PC-3 (cell line): ENCODE measurements around the gene EMX2. TPM values are rescaled to one million over a fixed set of nuclear protein-coding genes. Genes with fewer than 3 reads are reported as not detected.

Source experiments
- ATAC-seq: fragments of 200-7000 bp; cut with Tn5 transposase; 2 replicates; pipeline ENCODE4 v1.9.1; 2020; ENCODE audit warnings: mild to moderate bottlenecking, moderate library complexity
- BruUV-seq: library from RNA; stranded (reverse); fragments of 400-500 nt; replicated peaks from 2 replicates; lab custom pipeline; 2021; lab: Mats Ljungman, UMichigan
- CTCF ChIA-PET: fragments of 300-600 bp; sonication (Branson Sonifier 250); formaldehyde crosslinking; loops from one replicate; lab custom pipeline; 2022; ENCODE audit warnings: antibody characterized with exemption; lab: Charles Lee
- POLR2A ChIA-PET: fragments of 300-600 bp; sonication (Branson Sonifier 250); formaldehyde crosslinking; loops from one replicate; lab custom pipeline; 2022; ENCODE audit warnings: antibody characterized with exemption; ENCODE audit not compliant: unreplicated experiment; lab: Charles Lee
- DNase-seq: peaks from one replicate; pipeline ENCODE4 v3.0.0-alpha.2; 2015
- H2AFZ ChIP-seq: fragments of 300-600 bp; sonication (generic); 2 replicates; pipeline ENCODE4 v1.6.0; 2016; ENCODE audit warnings: antibody characterized with exemption, low read length
- H3F3A ChIP-seq: fragments of 300-600 bp; sonication (generic); one replicate; pipeline ENCODE4 v1.6.0; 2017; ENCODE audit warnings: antibody characterized with exemption, low read length, control low read depth, mild to moderate bottlenecking; ENCODE audit not compliant: unreplicated experiment
- H3K27ac ChIP-seq: fragments of 300-600 bp; sonication (generic); 2 replicates; pipeline ENCODE4 v1.5.1; 2016; ENCODE audit warnings: mild to moderate bottlenecking, low read length
- H3K27me3 ChIP-seq: fragments of 300-600 bp; sonication (generic); 2 replicates; pipeline ENCODE4 v1.6.1; 2016; ENCODE audit warnings: low read length, mixed read lengths
- H3K36me3 ChIP-seq: fragments of 300-600 bp; sonication (generic); 2 replicates; pipeline ENCODE4 v1.6.1; 2016; ENCODE audit warnings: low read depth, mixed run types, low read length, mixed read lengths
- H3K4me1 ChIP-seq: fragments of 300-600 bp; sonication (generic); 2 replicates; pipeline ENCODE4 v1.5.1; 2016; ENCODE audit warnings: low read length; ENCODE audit not compliant: insufficient read depth
- H3K4me2 ChIP-seq: fragments of 300-600 bp; sonication (generic); 2 replicates; pipeline ENCODE4 v1.6.0; 2016; ENCODE audit warnings: low read length
- H3K4me3 ChIP-seq: fragments of 300-600 bp; sonication (generic); 2 replicates; pipeline ENCODE4 v1.5.1; 2016; ENCODE audit warnings: mild to moderate bottlenecking, low read length, mixed read lengths
- H3K79me2 ChIP-seq: fragments of 300-600 bp; sonication (generic); 2 replicates; pipeline ENCODE4 v1.6.1; 2017; ENCODE audit warnings: low read length, mixed read lengths
- H3K9ac ChIP-seq: fragments of 300-600 bp; sonication (generic); 2 replicates; pipeline ENCODE4 v1.6.0; 2016; ENCODE audit warnings: mild to moderate bottlenecking, low read length
- H3K9me2 ChIP-seq: fragments of 300-600 bp; sonication (generic); replicated peaks from 2 replicates; pipeline ENCODE4 v1.6.1; 2016; ENCODE audit warnings: mixed run types, low read length, mixed read lengths
- H3K9me3 ChIP-seq: fragments of 300-600 bp; sonication (generic); 2 replicates; pipeline ENCODE4 v1.6.1; 2016; ENCODE audit warnings: low read length, mixed read lengths
- H4K20me1 ChIP-seq: fragments of 300-600 bp; sonication (generic); 2 replicates; pipeline ENCODE4 v1.6.1; 2016; ENCODE audit warnings: low read length, mixed read lengths
- CTCF ChIP-seq: fragments of 300-600 bp; sonication (generic); conservative IDR thresholded peaks from 2 replicates; pipeline ENCODE4 v1.5.1; 2017; ENCODE audit warnings: antibody characterized with exemption, low read depth, mild to moderate bottlenecking, low read length
- EZH2 ChIP-seq: fragments of 300-600 bp; sonication (generic); IDR thresholded peaks from one replicate; pipeline ENCODE4 v1.6.1; 2017; ENCODE audit warnings: antibody characterized with exemption, mild to moderate bottlenecking, low read length; ENCODE audit not compliant: unreplicated experiment
- EZH2phosphoT487 ChIP-seq: fragments of 300-600 bp; sonication (generic); IDR thresholded peaks from 2 replicates; pipeline ENCODE4 v1.6.1; 2018; ENCODE audit warnings: mild to moderate bottlenecking, antibody characterized with exemption, low read length, borderline replicate concordance
- intact Hi-C: fragments of 100-400 bp; cut with micrococcal nuclease; formaldehyde crosslinking; loops from 2 replicates; pipeline ENCODE4 v1.9.0; 2023
- total RNA-seq: library from RNA; depleted of rRNA; stranded (reverse); fragments of >200 nt; gene quantifications from 2 replicates; pipeline ENCODE4 v1.2.3, GENCODE V29; 2014

EMX2 gene
- total RNA-seq, 1 experiment from 2014 or later = not detected

DNA sequence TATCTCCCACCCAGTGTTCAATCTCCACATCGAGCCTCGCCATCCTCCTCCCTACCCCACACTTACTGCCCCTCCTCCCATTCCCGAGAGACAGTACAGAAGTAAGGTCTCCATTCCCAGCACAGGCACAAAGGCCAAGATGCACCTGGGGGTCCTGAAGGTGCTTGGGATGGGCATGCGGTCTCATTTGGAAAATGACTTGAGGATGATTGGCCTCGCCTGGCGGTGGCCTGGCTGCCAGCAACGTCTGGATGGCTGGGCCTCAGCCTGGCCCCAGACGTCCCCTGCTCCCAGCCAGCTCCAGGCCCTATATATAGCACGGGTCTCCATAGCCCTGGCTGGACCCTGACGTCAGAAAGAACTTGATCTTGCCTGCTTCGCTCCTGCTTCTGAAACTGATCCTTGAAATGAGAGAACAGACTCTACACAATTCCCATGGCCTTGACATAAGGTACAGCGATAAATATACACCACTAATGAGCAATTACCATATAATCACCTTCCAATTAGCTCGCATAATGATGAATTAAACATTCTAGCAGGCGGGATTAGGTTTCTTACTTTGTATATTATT lies 11.8 kb downstream of the EMX2 start:
- BruUV-seq = no TSS peak
- Histone ChIP-seq H3F3A (no peaks in the 10 kb centered on the region), H3K79me2 (no peaks in the 10 kb centered on the region), H3K9ac (no peak overlapping the region), H3K4me3 (no peak overlapping the region), H3K9me3 (no peaks in the 10 kb centered on the region), H3K27me3 (peaks cover 36% of the 10 kb centered on the region), H2AFZ (no peak overlapping the region), H4K20me1 (no peaks in the 10 kb centered on the region), H3K4me2 (no peak overlapping the region), H3K27ac (no peak overlapping the region), H3K9me2 (no peaks in the 10 kb centered on the region), H3K4me1 (no peaks in the 10 kb centered on the region), H3K36me3 (no peaks in the 10 kb centered on the region)
- ATAC-seq (no peak), DNase-seq (no peak)
- TF ChIP-seq EZH2 (no peak), CTCF (no peak), EZH2phosphoT487 (no peak)
- ChIA-PET CTCF (no interaction called here), POLR2A (no interaction called here)
- intact Hi-C loops = no loop called here

GRCh38 chr10:117555017-117555416 lies 12.5 kb downstream of the EMX2 start:
- no peak overlapping the region for H3K4me3 ChIP-seq
- no peak overlapping the region for H2AFZ ChIP-seq
- H3K4me1 ChIP-seq = no peaks in the 10 kb centered on the region
- H3K36me3 ChIP-seq = no peaks in the 10 kb centered on the region
- no peaks in the 10 kb centered on the region for H4K20me1 ChIP-seq
- TF ChIP-seq EZH2 = no peak
- TF ChIP-seq CTCF = no peak
- TF ChIP-seq EZH2phosphoT487 = no peak
- no peak overlapping the region for H3K4me2 ChIP-seq
- H3K9me3 ChIP-seq = no peaks in the 10 kb centered on the region
- DNase-seq = no peak
- no peaks in the 10 kb centered on the region for H3K79me2 ChIP-seq
- no peak for ATAC-seq
- no TSS peak for BruUV-seq
- CTCF ChIA-PET = no interaction called here
- peaks cover 29% of the 10 kb centered on the region for H3K27me3 ChIP-seq
- no peak overlapping the region for H3K27ac ChIP-seq
- H3K9me2 ChIP-seq = no peaks in the 10 kb centered on the region
- H3F3A ChIP-seq = no peaks in the 10 kb centered on the region
- intact Hi-C loops = no loop called here
- H3K9ac ChIP-seq = no peak overlapping the region
- POLR2A ChIA-PET = no interaction called here

GRCh38 chr10:117555863-117556262 lies 13.3 kb downstream of the EMX2 start:
- Histone ChIP-seq H3K79me2 (no peaks in the 10 kb centered on the region), H3K36me3 (no peaks in the 10 kb centered on the region), H3K4me3 (no peak overlapping the region), H3K9me3 (no peaks in the 10 kb centered on the region), H2AFZ (no peak overlapping the region), H3K9me2 (no peaks in the 10 kb centered on the region), H3K4me2 (no peak overlapping the region), H3K9ac (no peak overlapping the region), H4K20me1 (no peaks in the 10 kb centered on the region), H3K4me1 (no peaks in the 10 kb centered on the region), H3F3A (no peaks in the 10 kb centered on the region), H3K27ac (no peak overlapping the region), H3K27me3 (peaks cover 21% of the 10 kb centered on the region)
- CTCF ChIA-PET = no interaction called here
- POLR2A ChIA-PET = no interaction called here
- intact Hi-C loops = no loop called here
- DNase-seq (no peak), ATAC-seq (no peak)
- TF ChIP-seq EZH2 = no peak
- no peak for TF ChIP-seq CTCF
- no peak for TF ChIP-seq EZH2phosphoT487
- no TSS peak for BruUV-seq
